ENCODE results near the gene NUTM1. TPM values are rescaled to one million over a fixed set of nuclear protein-coding genes. Genes with fewer than 3 reads are reported as not detected.
A peak's percentile ranks its signal among the peaks of the same experiment; 100 is the strongest.

The NUTM1 gene
- total RNA-seq, 6 donors from 2014 or later: not detected

DNA sequence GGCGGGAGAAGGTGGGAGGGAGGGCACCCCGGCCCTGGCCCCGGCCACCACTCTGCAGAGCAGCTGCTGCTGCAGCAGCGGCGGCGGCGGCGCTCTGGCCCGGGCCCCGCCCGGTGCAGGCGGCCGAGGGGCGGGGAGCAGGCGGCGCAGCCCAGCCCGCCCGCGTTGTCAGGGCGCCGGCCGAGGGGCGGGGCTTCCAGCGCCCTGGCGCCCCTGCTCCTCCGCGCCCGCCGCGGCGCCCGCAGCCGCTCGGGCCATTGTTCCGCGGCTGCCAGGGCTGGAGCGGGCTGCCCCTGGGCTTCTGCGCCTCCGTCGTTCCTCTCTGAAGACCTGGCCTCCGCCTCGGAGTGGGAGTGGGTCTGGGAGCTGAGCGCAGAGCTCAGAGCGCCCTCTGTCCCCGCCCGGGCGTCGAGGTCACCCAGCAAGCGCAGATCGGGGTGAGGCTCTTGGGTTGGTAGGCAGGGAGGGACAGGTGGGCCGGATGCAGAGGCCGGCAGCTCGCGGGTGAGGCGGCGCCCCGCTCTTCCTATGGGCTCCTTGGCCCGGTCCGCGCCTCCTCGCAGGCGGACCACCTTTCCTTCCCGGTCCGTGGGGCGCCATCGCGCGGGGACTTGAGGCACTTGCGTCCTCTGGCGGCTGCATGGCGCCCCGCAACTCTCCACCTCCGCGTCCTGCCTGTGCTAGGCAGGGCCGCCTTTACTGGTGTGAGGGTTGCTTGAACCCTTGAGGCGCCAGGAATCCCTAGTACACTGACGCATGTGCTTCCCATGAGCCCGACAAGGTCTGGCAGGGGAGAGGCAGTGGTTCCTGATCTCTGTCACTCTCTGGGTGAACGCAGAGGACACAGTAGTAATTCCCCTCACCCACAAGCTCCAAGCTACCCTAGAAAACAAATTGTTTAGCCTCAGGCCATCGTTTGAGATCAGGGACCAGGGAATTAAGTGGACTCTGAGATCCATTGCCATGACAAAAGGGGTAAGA, 24.3 kb downstream of the NUTM1 start, which contains the start of gene LPCAT4:
TSS of gene LPCAT4 (minus strand) at position 96 of the 981 bp plus-strand sequence. CDS start 96 bp downstream, outside the sequence.
- H3K4me1 ChIP-seq: peaks cover 15 to 19% (median 16%) of the 10 kb centered on the region in 4 donors
- no peaks in the 10 kb centered on the region for H3K27me3 ChIP-seq
- DNase-seq (peak; percentile 95 to 97), ATAC-seq (ENCODE audit: low FRiP score in 2 of 2) (peak; percentile 92 to 98)
- H3K27ac ChIP-seq: peak within 1 kb of the TSS; percentile 95 to 99 (median 96)
- WGBS, 2 donors: 0% methylated on average over 7 to 30 of the region's 80 CpGs
- peak in 3 of 4 donors; percentile 27 to 80 (median 79) for TF ChIP-seq POLR2A (IDR thresholded peaks at IDR 0.05)
- TF ChIP-seq EP300 (IDR thresholded peaks at IDR 0.05): no peak
- TF ChIP-seq, protein P1, sequence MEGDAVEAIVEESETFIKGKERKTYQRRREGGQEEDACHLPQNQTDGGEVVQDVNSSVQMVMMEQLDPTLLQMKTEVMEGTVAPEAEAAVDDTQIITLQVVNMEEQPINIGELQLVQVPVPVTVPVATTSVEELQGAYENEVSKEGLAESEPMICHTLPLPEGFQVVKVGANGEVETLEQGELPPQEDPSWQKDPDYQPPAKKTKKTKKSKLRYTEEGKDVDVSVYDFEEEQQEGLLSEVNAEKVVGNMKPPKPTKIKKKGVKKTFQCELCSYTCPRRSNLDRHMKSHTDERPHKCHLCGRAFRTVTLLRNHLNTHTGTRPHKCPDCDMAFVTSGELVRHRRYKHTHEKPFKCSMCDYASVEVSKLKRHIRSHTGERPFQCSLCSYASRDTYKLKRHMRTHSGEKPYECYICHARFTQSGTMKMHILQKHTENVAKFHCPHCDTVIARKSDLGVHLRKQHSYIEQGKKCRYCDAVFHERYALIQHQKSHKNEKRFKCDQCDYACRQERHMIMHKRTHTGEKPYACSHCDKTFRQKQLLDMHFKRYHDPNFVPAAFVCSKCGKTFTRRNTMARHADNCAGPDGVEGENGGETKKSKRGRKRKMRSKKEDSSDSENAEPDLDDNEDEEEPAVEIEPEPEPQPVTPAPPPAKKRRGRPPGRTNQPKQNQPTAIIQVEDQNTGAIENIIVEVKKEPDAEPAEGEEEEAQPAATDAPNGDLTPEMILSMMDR (IDR thresholded peaks at IDR 0.05): peak; percentile 94 to 98 (median 98)
- TF ChIP-seq POLR2AphosphoS5 (IDR thresholded peaks at IDR 0.05): peak in 1 of 2 donors; percentile 51
- H3K4me3 ChIP-seq: peak within 1 kb of the TSS; percentile 85 to 100 (median 92)
- H3K36me3 ChIP-seq: peaks cover 0 to 3% (median 0%) of the 10 kb centered on the region in 4 donors
- no peaks in the 10 kb centered on the region for H3K9me3 ChIP-seq

DNA sequence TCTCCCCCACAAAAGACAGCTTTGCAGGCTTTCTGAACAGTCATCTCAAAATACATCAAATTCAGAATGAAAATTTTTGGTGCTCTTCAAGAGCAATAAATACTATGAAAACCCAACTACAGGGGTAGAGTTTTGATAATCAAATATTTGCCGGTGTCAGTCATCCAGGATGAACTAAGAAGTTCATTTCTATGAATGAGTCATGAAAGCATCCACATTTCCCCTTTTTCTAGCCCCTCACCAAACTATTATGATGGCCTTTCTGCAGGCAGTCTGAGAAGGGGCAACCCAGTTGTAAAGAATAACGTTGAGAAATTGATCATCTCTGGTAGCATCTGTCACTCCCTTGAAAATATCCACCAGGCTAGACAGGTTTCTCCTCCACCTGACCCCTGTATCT, 27.0 kb downstream of the NUTM1 start:
- WGBS, 2 donors: 67 to 82% methylated on average over 2 of the region's 2 CpGs
- TF ChIP-seq EP300 (IDR thresholded peaks at IDR 0.05): no peak
- no peak for TF ChIP-seq POLR2AphosphoS5 (IDR thresholded peaks at IDR 0.05)
- TF ChIP-seq, protein P1 (IDR thresholded peaks at IDR 0.05): no peak
- no peak for TF ChIP-seq POLR2A (IDR thresholded peaks at IDR 0.05)
- DNase-seq: no peak

DNA sequence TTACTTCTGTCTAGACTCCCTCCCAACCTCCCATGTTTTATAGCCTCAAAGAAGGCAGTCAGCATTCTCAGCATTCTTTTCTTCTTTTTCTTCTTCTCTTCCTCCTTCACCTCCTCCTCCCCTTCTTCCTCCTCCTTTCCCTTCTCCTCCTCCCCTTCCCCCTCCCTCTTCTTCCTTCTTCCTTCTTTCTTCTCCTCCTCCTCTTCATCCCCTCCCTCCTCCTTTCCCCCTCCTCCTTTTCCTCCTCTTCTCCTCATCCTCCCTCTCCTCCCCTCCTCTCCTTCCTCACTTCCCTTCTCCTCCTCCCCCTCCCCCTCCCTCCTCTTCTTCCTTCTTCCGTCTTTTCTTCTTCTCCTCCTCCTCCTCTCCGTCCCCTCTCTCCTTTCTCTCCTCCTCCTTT, 27.5 kb downstream of the NUTM1 start:
- Histone ChIP-seq H3K4me3 (no peak overlapping the region), H3K9me3 (no peaks in the 10 kb centered on the region), H3K27me3 (no peaks in the 10 kb centered on the region), H3K36me3 (no peaks in the 10 kb centered on the region), H3K4me1 (peaks cover 11 to 16% (median 15%) of the 10 kb centered on the region in 4 donors), H3K27ac (no peak overlapping the region)
- no peak for DNase-seq
- no peak for TF ChIP-seq POLR2AphosphoS5 (IDR thresholded peaks at IDR 0.05)
- TF ChIP-seq EP300 (IDR thresholded peaks at IDR 0.05): no peak
- no peak for TF ChIP-seq POLR2A (IDR thresholded peaks at IDR 0.05)
- TF ChIP-seq, protein P1 (IDR thresholded peaks at IDR 0.05): no peak
- WGBS, 2 donors: 23 to 33% methylated on average over 2 of the region's 2 CpGs
- ATAC-seq (ENCODE audit: low FRiP score in 2 of 2): no peak

More for the DNA sequence above, 27.0 kb downstream of the NUTM1 start:
- no peak overlapping the region for H3K27ac ChIP-seq
- H3K4me1 ChIP-seq: peaks cover 15 to 19% (median 16%) of the 10 kb centered on the region in 4 donors
- H3K9me3 ChIP-seq: no peaks in the 10 kb centered on the region
- no peak overlapping the region for H3K4me3 ChIP-seq
- ATAC-seq (ENCODE audit: low FRiP score in 2 of 2): no peak
- H3K27me3 ChIP-seq: no peaks in the 10 kb centered on the region
- H3K36me3 ChIP-seq: no peaks in the 10 kb centered on the region

DNA sequence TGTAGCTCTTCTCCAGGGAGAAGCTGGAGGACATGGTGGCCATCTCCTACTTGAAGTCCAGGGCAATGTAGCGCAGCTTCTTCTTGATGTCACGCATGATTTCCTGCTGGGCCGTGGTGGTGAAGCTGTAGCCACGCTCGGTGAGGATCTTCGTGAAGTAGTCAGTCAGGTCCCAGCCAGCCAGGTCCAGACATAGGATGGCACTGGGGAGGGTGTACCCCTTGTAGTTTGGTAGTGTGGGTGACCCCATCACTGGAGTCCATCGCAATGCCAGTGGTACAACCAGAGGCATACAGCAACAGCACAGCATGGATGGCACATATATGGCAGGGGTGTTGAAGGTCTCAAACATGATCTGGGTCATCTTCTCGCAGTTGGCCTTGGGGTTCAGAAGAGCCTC, 30.8 kb downstream of the NUTM1 start:
- H3K36me3 ChIP-seq: no peaks in the 10 kb centered on the region
- no peak overlapping the region for H3K4me3 ChIP-seq
- H3K9me3 ChIP-seq: no peaks in the 10 kb centered on the region
- H3K27ac ChIP-seq: no peak overlapping the region
- no peak for DNase-seq
- peak in 1 of 2 donors; percentile 53 for ATAC-seq (ENCODE audit: low FRiP score in 2 of 2)
- no peaks in the 10 kb centered on the region for H3K27me3 ChIP-seq
- no peaks in the 10 kb centered on the region for H3K4me1 ChIP-seq
- TF ChIP-seq POLR2AphosphoS5 (IDR thresholded peaks at IDR 0.05) (no peak), EP300 (IDR thresholded peaks at IDR 0.05) (no peak), POLR2A (IDR thresholded peaks at IDR 0.05) (no peak)
- TF ChIP-seq, protein P1 (IDR thresholded peaks at IDR 0.05): no peak
- 92% methylated on average over 6 to 8 of the region's 8 CpGs for WGBS, 2 donors

Data from upper lobe of left lung (tissue), 6 donors.